EH (cell line): Measurements from ENCODE around the gene KIAA1671.

Experiments
- DNase-seq: peaks from one replicate; pipeline ENCODE4 v3.0.0-alpha.2; 2015; ENCODE audit warnings: low read depth

The KIAA1671 gene

GRCh38 chr22:25119609-25120008 lies 167.1 kb downstream of the KIAA1671 start:
- no peak for DNase-seq

- DNase-seq = no peak
These were observed 167.6 kb downstream of the KIAA1671 start for GRCh38 chr22:25120093-25120561.

GRCh38 chr22:25120761-25121212 lies 168.3 kb downstream of the KIAA1671 start:
- no peak for DNase-seq

- DNase-seq = no peak
These were observed 169.7 kb downstream of the KIAA1671 start for GRCh38 chr22:25122136-25122764.

- DNase-seq = no peak
These were observed 171.2 kb downstream of the KIAA1671 start for GRCh38 chr22:25123677-25124076.

GRCh38 chr22:25125693-25126357 lies 173.3 kb downstream of the KIAA1671 start:
- no peak for DNase-seq

GRCh38 chr22:25126510-25126909 lies 174.0 kb downstream of the KIAA1671 start:
- DNase-seq = no peak

GRCh38 chr22:25127318-25127717 lies 174.8 kb downstream of the KIAA1671 start:
- DNase-seq = no peak

GRCh38 chr22:25130462-25130861 lies 177.9 kb downstream of the KIAA1671 start:
- no peak for DNase-seq

- no peak for DNase-seq
These were observed 178.8 kb downstream of the KIAA1671 start for GRCh38 chr22:25131198-25131887.

- DNase-seq = no peak
These were observed 181.5 kb downstream of the KIAA1671 start for GRCh38 chr22:25134028-25134427.

- no peak for DNase-seq
These were observed 181.9 kb downstream of the KIAA1671 start for GRCh38 chr22:25134451-25134850.

GRCh38 chr22:25136953-25137576 lies 184.5 kb downstream of the KIAA1671 start:
- no peak for DNase-seq

GRCh38 chr22:25137577-25138525 lies 185.3 kb downstream of the KIAA1671 start:
- no peak for DNase-seq

GRCh38 chr22:25139062-25139461 lies 186.5 kb downstream of the KIAA1671 start:
- no peak for DNase-seq

GRCh38 chr22:25142102-25142501 lies 189.6 kb downstream of the KIAA1671 start:
- no peak for DNase-seq

- DNase-seq = no peak
These were observed 190.9 kb downstream of the KIAA1671 start for GRCh38 chr22:25143156-25144076.

- DNase-seq = no peak
These were observed 192.0 kb downstream of the KIAA1671 start for GRCh38 chr22:25144522-25144921.

- DNase-seq = no peak
These were observed 193.8 kb downstream of the KIAA1671 start for GRCh38 chr22:25146307-25146706.

- no peak for DNase-seq
These were observed 194.6 kb downstream of the KIAA1671 start for GRCh38 chr22:25146906-25147641.
